ENCODE measurements around the gene AKAP8. TPM values are rescaled to one million over a fixed set of nuclear protein-coding genes. Genes with fewer than 3 reads are reported as not detected.

AKAP8 gene
- total and polyA plus RNA-seq, 9 of the 15 experiments (the other 6 are each of a cell fraction or from before 2014, with no cell fraction given): 3.4 to 56.5 (median 15.0) TPM

DNA sequence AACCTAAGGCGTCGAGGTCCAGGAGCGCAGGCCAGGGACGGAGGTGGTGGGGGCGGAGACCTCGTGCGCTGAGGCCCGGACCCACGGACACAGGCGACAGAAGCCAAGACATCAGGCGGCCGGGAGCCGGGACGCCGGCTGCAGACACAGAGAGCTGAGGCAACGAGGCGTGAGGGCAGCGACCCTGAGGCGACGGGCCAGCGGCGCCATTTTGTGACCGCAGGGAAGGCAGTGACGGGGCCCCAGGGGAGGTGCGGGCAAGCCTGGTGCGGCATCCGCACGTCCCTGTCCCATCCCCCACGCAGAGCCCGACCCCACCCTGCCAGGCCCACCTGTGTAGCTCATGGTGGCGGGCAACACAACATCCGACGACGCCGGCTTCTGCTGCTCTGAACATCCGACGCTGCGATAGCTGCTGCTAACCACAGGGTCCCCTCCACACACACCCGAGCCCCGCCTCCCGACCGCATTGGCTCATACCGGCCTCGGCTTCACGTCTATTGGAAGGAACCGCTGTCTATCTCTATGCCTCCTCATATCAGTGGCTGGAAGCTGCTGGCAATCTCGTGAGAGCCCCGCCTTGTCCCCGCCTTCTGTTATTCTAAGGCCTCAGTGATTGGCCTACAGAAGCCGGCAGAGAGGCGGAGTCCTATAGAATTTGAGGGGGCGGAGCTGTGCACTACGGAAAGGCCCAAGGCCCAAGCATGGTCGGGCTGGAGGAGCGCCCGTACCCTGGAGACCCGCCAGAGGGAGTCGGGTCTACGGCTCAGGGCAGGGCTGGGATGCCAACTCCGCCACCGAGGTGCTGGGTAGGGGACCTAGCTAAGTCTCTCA is 39.2 kb upstream of the AKAP8 start, which contains the start of gene AKAP8L (continued):
- TF ChIP-seq, protein P1, sequence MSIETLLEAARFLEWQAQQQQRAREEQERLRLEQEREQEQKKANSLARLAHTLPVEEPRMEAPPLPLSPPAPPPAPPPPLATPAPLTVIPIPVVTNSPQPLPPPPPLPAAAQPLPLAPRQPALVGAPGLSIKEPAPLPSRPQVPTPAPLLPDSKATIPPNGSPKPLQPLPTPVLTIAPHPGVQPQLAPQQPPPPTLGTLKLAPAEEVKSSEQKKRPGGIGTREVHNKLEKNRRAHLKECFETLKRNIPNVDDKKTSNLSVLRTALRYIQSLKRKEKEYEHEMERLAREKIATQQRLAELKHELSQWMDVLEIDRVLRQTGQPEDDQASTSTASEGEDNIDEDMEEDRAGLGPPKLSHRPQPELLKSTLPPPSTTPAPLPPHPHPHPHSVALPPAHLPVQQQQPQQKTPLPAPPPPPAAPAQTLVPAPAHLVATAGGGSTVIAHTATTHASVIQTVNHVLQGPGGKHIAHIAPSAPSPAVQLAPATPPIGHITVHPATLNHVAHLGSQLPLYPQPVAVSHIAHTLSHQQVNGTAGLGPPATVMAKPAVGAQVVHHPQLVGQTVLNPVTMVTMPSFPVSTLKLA (conservative IDR thresholded peaks at IDR 0.05): peak; percentile 76 to 86
- TF ChIP-seq CEBPB (tag; IDR thresholded peaks at IDR 0.05): no peak
- TF ChIP-seq DPF2 (IDR thresholded peaks at IDR 0.05): 0 out of 2 replicates have a peak, but pooled peaks have one; percentile 30
- no peak for TF ChIP-seq ZNF239 (CRISPR knock-in tag; IDR thresholded peaks at IDR 0.05)
- TF ChIP-seq, protein P2, sequence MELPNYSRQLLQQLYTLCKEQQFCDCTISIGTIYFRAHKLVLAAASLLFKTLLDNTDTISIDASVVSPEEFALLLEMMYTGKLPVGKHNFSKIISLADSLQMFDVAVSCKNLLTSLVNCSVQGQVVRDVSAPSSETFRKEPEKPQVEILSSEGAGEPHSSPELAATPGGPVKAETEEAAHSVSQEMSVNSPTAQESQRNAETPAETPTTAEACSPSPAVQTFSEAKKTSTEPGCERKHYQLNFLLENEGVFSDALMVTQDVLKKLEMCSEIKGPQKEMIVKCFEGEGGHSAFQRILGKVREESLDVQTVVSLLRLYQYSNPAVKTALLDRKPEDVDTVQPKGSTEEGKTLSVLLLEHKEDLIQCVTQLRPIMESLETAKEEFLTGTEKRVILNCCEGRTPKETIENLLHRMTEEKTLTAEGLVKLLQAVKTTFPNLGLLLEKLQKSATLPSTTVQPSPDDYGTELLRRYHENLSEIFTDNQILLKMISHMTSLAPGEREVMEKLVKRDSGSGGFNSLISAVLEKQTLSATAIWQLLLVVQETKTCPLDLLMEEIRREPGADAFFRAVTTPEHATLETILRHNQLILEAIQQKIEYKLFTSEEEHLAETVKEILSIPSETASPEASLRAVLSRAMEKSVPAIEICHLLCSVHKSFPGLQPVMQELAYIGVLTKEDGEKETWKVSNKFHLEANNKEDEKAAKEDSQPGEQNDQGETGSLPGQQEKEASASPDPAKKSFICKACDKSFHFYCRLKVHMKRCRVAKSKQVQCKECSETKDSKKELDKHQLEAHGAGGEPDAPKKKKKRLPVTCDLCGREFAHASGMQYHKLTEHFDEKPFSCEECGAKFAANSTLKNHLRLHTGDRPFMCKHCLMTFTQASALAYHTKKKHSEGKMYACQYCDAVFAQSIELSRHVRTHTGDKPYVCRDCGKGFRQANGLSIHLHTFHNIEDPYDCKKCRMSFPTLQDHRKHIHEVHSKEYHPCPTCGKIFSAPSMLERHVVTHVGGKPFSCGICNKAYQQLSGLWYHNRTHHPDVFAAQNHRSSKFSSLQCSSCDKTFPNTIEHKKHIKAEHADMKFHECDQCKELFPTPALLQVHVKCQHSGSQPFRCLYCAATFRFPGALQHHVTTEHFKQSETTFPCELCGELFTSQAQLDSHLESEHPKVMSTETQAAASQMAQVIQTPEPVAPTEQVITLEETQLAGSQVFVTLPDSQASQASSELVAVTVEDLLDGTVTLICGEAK (IDR thresholded peaks at IDR 0.05): no peak
- TF ChIP-seq, protein P2 (CRISPR knock-in tag; IDR thresholded peaks at IDR 0.05): no peak
- no peak for TF ChIP-seq ZBTB1 (CRISPR knock-in tag; IDR thresholded peaks at IDR 0.05; ENCODE audit: borderline replicate concordance, low read depth)
- peak; percentile 94 for TF ChIP-seq CHD1 (IDR thresholded peaks at IDR 0.05; ENCODE audit: low read length)
- TF ChIP-seq, protein P3, sequence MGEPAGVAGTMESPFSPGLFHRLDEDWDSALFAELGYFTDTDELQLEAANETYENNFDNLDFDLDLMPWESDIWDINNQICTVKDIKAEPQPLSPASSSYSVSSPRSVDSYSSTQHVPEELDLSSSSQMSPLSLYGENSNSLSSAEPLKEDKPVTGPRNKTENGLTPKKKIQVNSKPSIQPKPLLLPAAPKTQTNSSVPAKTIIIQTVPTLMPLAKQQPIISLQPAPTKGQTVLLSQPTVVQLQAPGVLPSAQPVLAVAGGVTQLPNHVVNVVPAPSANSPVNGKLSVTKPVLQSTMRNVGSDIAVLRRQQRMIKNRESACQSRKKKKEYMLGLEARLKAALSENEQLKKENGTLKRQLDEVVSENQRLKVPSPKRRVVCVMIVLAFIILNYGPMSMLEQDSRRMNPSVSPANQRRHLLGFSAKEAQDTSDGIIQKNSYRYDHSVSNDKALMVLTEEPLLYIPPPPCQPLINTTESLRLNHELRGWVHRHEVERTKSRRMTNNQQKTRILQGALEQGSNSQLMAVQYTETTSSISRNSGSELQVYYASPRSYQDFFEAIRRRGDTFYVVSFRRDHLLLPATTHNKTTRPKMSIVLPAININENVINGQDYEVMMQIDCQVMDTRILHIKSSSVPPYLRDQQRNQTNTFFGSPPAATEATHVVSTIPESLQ (CRISPR knock-in tag; IDR thresholded peaks at IDR 0.05): peak; percentile 23; the same call in 1 of the 2 replicates
- no peak for TF ChIP-seq MCM3 (IDR thresholded peaks at IDR 0.05)
- TF ChIP-seq SNIP1 (IDR thresholded peaks at IDR 0.05; ENCODE audit: low read depth): no peak
- TF ChIP-seq, protein P4, sequence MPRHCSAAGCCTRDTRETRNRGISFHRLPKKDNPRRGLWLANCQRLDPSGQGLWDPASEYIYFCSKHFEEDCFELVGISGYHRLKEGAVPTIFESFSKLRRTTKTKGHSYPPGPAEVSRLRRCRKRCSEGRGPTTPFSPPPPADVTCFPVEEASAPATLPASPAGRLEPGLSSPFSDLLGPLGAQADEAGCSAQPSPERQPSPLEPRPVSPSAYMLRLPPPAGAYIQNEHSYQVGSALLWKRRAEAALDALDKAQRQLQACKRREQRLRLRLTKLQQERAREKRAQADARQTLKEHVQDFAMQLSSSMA (CRISPR knock-in tag; IDR thresholded peaks at IDR 0.05): no peak
- no peak for TF ChIP-seq ETV6 (IDR thresholded peaks at IDR 0.05; ENCODE audit: borderline replicate concordance in 1 of 2, low read depth in 2 of 2, low read length in 1 of 2)
- peak; percentile 18; the same call in 1 of the 2 replicates for TF ChIP-seq ETV6 (CRISPR knock-in tag; IDR thresholded peaks at IDR 0.05; ENCODE audit: borderline replicate concordance)
